Skeletal muscle satellite cell (primary cell): ENCODE results near the gene KLK6.
"Not testable (repeated sequence)": the region's sequence is repeated elsewhere in the genome, so short reads cannot be mapped to it uniquely, and the experiment has no call there.

ENCODE experiments used
- H3K27me3 ChIP-seq: 2 replicates; pipeline ENCODE4 v1.7.0; 2013; ENCODE audit warnings: low read length; ENCODE audit not compliant: control insufficient read depth, insufficient read depth
- H3K36me3 ChIP-seq: 2 replicates; pipeline ENCODE4 v1.7.0; 2013; ENCODE audit warnings: mild to moderate bottlenecking, control low read depth, low read length; ENCODE audit not compliant: insufficient read depth
- H3K4me1 ChIP-seq: 2 replicates; pipeline ENCODE4 v1.7.0; 2013; ENCODE audit warnings: low read length; ENCODE audit not compliant: control insufficient read depth, insufficient read depth
- H3K4me2 ChIP-seq: 2 replicates; pipeline ENCODE4 v1.7.0; 2013; ENCODE audit warnings: mild to moderate bottlenecking, low read length
- H3K4me3 ChIP-seq: 2 replicates; pipeline ENCODE4 v1.7.0; 2013; ENCODE audit warnings: low read length
- H3K9ac ChIP-seq: 2 replicates; pipeline ENCODE4 v1.7.0; 2013; ENCODE audit warnings: mild to moderate bottlenecking, low read depth, low read length, moderate library complexity
- H3K9me3 ChIP-seq: replicated peaks from 2 replicates; pipeline ENCODE4 v1.7.0; 2013; ENCODE audit warnings: mild to moderate bottlenecking, control low read depth, low read length

The KLK6 gene

GRCh38 chr19:51005248-51005647 is 35.9 kb upstream of the KLK6 start:
- H3K27me3 ChIP-seq: no peaks in the 10 kb centered on the region

GRCh38 chr19:51003316-51003715 is 33.9 kb upstream of the KLK6 start:
- Histone ChIP-seq H3K4me2 (no peak overlapping the region), H3K4me3 (no peak overlapping the region), H3K9me3 (peaks cover 3% of the 10 kb centered on the region), H3K27me3 (no peaks in the 10 kb centered on the region), H3K36me3 (no peaks in the 10 kb centered on the region), H3K4me1 (no peaks in the 10 kb centered on the region), H3K9ac (no peak overlapping the region)

More at GRCh38 chr19:51005248-51005647, 35.9 kb upstream of the KLK6 start:
- H3K9me3 ChIP-seq: peaks cover 3% of the 10 kb centered on the region
- no peaks in the 10 kb centered on the region for H3K36me3 ChIP-seq
- no peak overlapping the region for H3K9ac ChIP-seq
- no peaks in the 10 kb centered on the region for H3K4me1 ChIP-seq
- no peak overlapping the region for H3K4me2 ChIP-seq
- no peak overlapping the region for H3K4me3 ChIP-seq

GRCh38 chr19:51002542-51003311 is 33.3 kb upstream of the KLK6 start:
- Histone ChIP-seq H3K4me1 (no peaks in the 10 kb centered on the region), H3K9ac (no peak overlapping the region), H3K4me3 (no peak overlapping the region), H3K36me3 (no peaks in the 10 kb centered on the region), H3K9me3 (peaks cover 3% of the 10 kb centered on the region), H3K4me2 (no peak overlapping the region), H3K27me3 (no peaks in the 10 kb centered on the region)

- Histone ChIP-seq H3K27me3 (no peaks in the 10 kb centered on the region), H3K9me3 (no peaks in the 10 kb centered on the region), H3K4me3 (no peak overlapping the region), H3K36me3 (no peaks in the 10 kb centered on the region), H3K9ac (no peak overlapping the region), H3K4me1 (no peaks in the 10 kb centered on the region), H3K4me2 (no peak overlapping the region)
Measured at GRCh38 chr19:51002089-51002532, 32.7 kb upstream of the KLK6 start.

GRCh38 chr19:51001515-51001914 is 32.1 kb upstream of the KLK6 start, which contains the start of gene KLK8:
KLK8 (minus strand) TSS chr19:51001604; CDS start chr19:51001167, 437 bp downstream.
- H3K4me2 ChIP-seq: no peak within 1 kb of the TSS
- H3K36me3 ChIP-seq: no peaks in the 10 kb centered on the region
- no peaks in the 10 kb centered on the region for H3K27me3 ChIP-seq
- H3K9me3 ChIP-seq: no peaks in the 10 kb centered on the region
- H3K4me1 ChIP-seq: no peaks in the 10 kb centered on the region
- no peak within 1 kb of the TSS for H3K9ac ChIP-seq
- H3K4me3 ChIP-seq: no peak within 1 kb of the TSS

- H3K9ac ChIP-seq: no peak overlapping the region
- no peaks in the 10 kb centered on the region for H3K4me1 ChIP-seq
- H3K9me3 ChIP-seq: no peaks in the 10 kb centered on the region
- H3K27me3 ChIP-seq: no peaks in the 10 kb centered on the region
- H3K4me2 ChIP-seq: no peak overlapping the region
- no peak overlapping the region for H3K4me3 ChIP-seq
- no peaks in the 10 kb centered on the region for H3K36me3 ChIP-seq
Measured at GRCh38 chr19:51000981-51001380, 31.6 kb upstream of the KLK6 start.

- no peaks in the 10 kb centered on the region for H3K27me3 ChIP-seq
- no peaks in the 10 kb centered on the region for H3K9me3 ChIP-seq
- no peaks in the 10 kb centered on the region for H3K36me3 ChIP-seq
- no peak overlapping the region for H3K4me2 ChIP-seq
- H3K9ac ChIP-seq: no peak overlapping the region
- H3K4me1 ChIP-seq: no peaks in the 10 kb centered on the region
- no peak overlapping the region for H3K4me3 ChIP-seq
Measured at GRCh38 chr19:51000426-51000825, 31.0 kb upstream of the KLK6 start.

- Histone ChIP-seq H3K27me3 (no peaks in the 10 kb centered on the region), H3K9ac (no peak overlapping the region), H3K4me1 (no peaks in the 10 kb centered on the region), H3K4me2 (no peak overlapping the region), H3K36me3 (no peaks in the 10 kb centered on the region), H3K4me3 (no peak overlapping the region), H3K9me3 (no peaks in the 10 kb centered on the region)
Measured at GRCh38 chr19:50998686-50999085, 29.3 kb upstream of the KLK6 start.

- Histone ChIP-seq H3K9ac (no peak overlapping the region), H3K4me1 (no peaks in the 10 kb centered on the region), H3K27me3 (no peaks in the 10 kb centered on the region), H3K4me3 (no peak overlapping the region), H3K36me3 (no peaks in the 10 kb centered on the region), H3K9me3 (no peaks in the 10 kb centered on the region), H3K4me2 (no peak overlapping the region)
Measured at GRCh38 chr19:50998061-50998460, 28.7 kb upstream of the KLK6 start.

DNA sequence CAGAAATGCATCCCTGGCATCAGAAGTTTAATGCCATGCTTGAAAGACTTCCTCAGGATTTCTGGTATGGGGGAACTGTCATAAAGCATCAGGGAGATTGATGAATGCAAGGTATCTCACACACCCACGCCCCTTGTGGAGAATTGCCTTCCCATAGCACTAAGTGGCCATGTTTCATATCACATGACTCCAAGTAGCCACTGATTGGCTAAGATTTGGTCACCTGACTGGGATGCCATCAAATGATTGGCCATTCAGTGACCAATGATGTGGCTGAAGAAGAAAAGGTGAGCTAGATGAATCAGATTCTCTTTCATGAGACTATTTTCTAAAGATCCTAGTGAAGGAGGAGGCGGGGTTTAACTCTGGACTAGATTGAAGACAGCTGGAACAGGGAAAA is 24.7 kb upstream of the KLK6 start:
- H3K36me3 ChIP-seq: no peaks in the 10 kb centered on the region
- H3K9me3 ChIP-seq: no peaks in the 10 kb centered on the region
- H3K4me1 ChIP-seq: no peaks in the 10 kb centered on the region
- no peak overlapping the region for H3K4me2 ChIP-seq
- H3K27me3 ChIP-seq: no peaks in the 10 kb centered on the region
- no peak overlapping the region for H3K9ac ChIP-seq
- H3K4me3 ChIP-seq: no peak overlapping the region

GRCh38 chr19:50992666-50993035 is 23.3 kb upstream of the KLK6 start:
- Histone ChIP-seq H3K4me1 (no peaks in the 10 kb centered on the region), H3K27me3 (no peaks in the 10 kb centered on the region), H3K9me3 (no peaks in the 10 kb centered on the region), H3K4me3 (no peak overlapping the region), H3K4me2 (no peak overlapping the region), H3K36me3 (no peaks in the 10 kb centered on the region), H3K9ac (no peak overlapping the region)

GRCh38 chr19:50984416-50984815 is 15.0 kb upstream of the KLK6 start:
- H3K36me3 ChIP-seq, H3K27me3 ChIP-seq, H3K9ac ChIP-seq, H3K9me3 ChIP-seq, H3K4me2 ChIP-seq, H3K4me3 ChIP-seq, H3K4me1 ChIP-seq: not testable (repeated sequence)
